Uterus (tissue), 2 donors: ENCODE measurements around the gene OCA2.
"Not testable (repeated sequence)": the region's sequence is repeated elsewhere in the genome, so short reads cannot be mapped to it uniquely, and the experiment has no call there.

Experiments used
- POLR2A ChIP-seq, 2 donors: fragments of 450-650 bp; IDR thresholded peaks; one replicate each; pipeline ENCODE4 v1.6.1; 2016; ENCODE audit warnings: antibody characterized with exemption in 2 of 2, mild to moderate bottlenecking in 1 of 2, moderate library complexity in 1 of 2
- TF ChIP-seq, protein P1 (sequence below), 4 experiments: fragments of 200-600 bp in 2 of 4; fragments of 450-650 bp in 2 of 4; sonication (generic) in 2 of 4; IDR thresholded peaks; one replicate each; pipeline ENCODE4 v1.5.1; 2016 to 2019; ENCODE audit warnings: antibody characterized with exemption in 4 of 4, mild to moderate bottlenecking in 2 of 4, moderate library complexity in 1 of 4

DNA sequence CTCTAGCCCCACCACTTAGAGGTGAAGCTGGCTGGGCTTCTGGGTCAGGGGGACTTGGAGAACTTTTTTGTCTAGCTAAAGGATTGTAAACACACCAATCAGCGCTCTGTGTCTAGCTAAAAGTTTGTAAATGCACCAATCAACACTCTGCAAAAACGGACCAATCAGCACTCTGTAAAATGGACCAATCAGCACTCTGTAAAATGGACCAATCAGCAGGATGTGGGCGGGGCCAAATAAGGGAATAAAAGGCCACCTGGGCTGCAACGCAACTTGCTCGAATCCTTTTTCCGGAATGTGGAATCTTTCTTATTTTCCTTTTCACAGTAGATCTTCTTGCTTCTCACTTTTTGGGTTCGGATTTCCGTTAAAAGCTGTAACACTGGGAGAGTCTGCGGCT, 385.3 kb downstream of the OCA2 start:
- TF ChIP-seq, protein P1, sequence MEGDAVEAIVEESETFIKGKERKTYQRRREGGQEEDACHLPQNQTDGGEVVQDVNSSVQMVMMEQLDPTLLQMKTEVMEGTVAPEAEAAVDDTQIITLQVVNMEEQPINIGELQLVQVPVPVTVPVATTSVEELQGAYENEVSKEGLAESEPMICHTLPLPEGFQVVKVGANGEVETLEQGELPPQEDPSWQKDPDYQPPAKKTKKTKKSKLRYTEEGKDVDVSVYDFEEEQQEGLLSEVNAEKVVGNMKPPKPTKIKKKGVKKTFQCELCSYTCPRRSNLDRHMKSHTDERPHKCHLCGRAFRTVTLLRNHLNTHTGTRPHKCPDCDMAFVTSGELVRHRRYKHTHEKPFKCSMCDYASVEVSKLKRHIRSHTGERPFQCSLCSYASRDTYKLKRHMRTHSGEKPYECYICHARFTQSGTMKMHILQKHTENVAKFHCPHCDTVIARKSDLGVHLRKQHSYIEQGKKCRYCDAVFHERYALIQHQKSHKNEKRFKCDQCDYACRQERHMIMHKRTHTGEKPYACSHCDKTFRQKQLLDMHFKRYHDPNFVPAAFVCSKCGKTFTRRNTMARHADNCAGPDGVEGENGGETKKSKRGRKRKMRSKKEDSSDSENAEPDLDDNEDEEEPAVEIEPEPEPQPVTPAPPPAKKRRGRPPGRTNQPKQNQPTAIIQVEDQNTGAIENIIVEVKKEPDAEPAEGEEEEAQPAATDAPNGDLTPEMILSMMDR (IDR thresholded peaks at IDR 0.05): not testable (repeated sequence)
- not testable (repeated sequence) for TF ChIP-seq POLR2A (IDR thresholded peaks at IDR 0.05)
